ENCODE results near the gene CACNA1C.

DNA sequence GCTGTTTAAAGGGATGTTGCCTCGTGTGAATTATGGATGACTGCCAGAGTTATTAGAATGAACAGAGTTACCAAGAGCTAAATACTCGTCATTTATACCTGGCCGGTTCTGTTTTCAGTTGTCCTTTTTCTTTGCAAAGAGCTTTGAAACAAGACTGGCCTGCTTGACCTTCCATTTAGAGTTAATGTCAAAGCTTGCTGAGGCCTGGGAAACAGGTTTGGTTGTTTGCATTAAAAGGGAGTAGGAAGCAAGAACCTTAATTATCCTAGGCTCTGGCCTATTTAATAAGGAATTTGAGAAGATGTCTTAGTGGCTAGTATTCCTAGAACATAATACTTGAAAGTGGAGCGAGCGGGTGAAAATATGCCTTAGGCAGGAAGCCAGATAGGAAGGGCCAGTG lies 233.3 kb downstream of the CACNA1C start:
- TF ChIP-seq, protein P1, sequence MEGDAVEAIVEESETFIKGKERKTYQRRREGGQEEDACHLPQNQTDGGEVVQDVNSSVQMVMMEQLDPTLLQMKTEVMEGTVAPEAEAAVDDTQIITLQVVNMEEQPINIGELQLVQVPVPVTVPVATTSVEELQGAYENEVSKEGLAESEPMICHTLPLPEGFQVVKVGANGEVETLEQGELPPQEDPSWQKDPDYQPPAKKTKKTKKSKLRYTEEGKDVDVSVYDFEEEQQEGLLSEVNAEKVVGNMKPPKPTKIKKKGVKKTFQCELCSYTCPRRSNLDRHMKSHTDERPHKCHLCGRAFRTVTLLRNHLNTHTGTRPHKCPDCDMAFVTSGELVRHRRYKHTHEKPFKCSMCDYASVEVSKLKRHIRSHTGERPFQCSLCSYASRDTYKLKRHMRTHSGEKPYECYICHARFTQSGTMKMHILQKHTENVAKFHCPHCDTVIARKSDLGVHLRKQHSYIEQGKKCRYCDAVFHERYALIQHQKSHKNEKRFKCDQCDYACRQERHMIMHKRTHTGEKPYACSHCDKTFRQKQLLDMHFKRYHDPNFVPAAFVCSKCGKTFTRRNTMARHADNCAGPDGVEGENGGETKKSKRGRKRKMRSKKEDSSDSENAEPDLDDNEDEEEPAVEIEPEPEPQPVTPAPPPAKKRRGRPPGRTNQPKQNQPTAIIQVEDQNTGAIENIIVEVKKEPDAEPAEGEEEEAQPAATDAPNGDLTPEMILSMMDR (conservative IDR thresholded peaks at IDR 0.05 in 1 of 2, IDR thresholded peaks at IDR 0.05 in 1 of 2; ENCODE audit: low read depth in 1 of 2, low read length in 2 of 2): no peak
- no peak for TF ChIP-seq EZH2 (IDR thresholded peaks at IDR 0.05; ENCODE audit: low read length, missing control alignments)
